Measurements from ENCODE around the gene TMEM158.

The TMEM158 gene

DNA sequence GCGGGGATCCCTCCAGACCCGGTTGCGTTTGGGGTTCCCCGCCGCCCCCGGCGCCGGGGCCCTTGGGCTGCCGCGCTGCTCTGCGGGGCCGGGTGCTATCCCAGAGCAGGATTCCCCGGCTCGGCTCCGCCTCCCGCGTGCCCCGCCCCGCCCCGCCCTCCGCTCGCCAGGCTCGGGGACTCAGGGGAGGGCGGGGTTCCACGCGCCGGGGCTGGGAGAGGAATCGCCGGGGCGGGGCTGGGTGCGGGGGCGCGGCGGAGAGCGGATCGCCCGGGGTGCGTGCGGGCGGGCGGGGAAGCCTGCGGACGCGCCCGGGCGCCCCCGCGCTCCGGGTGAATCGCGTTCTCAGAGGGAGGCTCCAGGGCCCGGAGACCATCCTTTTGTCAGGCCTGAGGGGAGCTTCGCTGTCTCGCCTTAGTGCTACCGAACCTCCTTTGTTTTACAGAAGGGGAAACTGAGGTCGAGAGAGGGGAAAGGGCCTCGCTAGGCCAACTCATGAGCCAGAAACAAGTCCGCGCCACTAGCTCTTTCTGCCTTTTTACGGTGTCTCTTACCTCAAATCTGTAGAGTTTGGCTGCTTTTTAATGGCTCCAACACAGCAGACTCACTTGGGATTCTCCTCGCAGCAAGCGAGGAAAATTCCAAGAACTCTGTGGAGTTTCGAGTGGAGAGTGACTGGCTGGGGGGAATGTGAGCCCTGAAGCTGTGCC is at the start of gene TMEM158:
TSS of gene TMEM158 (minus strand) at position 82 of the 710 bp plus-strand sequence. CDS start 260 bp downstream, outside the sequence.
- FAIRE-seq (no peak), DNase-seq (ENCODE audit: insufficient read length, low spot score) (peak; percentile 80)

DNA sequence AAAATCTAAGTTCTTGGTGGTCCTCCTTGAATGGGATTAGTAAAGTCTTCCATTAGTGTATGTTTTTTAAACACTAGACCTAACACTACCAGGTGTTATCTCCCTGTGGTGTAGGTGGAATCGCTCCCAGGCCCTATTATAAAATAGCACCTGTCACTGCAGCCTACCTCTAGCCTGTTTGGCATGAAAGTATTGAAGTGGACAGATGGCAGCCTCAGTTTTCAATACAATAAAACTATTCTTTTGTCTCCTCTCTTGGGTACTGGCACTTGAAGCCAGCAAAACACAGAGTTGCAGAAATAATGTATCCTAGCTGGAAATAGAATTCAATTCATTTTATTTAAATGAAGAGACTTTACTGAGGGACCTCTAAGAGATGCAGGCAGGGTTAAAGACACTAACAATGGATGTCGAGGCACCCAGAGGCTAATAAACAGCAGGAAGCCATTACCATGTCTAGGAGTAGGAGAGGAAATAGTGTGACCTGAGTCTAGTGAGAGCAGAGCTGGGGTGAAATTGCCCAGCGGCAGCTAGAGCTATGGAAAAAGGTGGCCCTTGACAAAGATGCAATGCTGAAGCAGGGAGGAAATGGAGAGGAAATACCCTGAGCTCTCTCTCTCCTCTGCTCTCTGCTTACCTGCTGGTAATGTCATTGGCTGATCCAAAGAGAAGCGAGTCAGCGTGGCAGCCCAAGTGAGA is 49.1 kb upstream of the TMEM158 start:
- FAIRE-seq (no peak), DNase-seq (ENCODE audit: insufficient read length, low spot score) (no peak)

DNA sequence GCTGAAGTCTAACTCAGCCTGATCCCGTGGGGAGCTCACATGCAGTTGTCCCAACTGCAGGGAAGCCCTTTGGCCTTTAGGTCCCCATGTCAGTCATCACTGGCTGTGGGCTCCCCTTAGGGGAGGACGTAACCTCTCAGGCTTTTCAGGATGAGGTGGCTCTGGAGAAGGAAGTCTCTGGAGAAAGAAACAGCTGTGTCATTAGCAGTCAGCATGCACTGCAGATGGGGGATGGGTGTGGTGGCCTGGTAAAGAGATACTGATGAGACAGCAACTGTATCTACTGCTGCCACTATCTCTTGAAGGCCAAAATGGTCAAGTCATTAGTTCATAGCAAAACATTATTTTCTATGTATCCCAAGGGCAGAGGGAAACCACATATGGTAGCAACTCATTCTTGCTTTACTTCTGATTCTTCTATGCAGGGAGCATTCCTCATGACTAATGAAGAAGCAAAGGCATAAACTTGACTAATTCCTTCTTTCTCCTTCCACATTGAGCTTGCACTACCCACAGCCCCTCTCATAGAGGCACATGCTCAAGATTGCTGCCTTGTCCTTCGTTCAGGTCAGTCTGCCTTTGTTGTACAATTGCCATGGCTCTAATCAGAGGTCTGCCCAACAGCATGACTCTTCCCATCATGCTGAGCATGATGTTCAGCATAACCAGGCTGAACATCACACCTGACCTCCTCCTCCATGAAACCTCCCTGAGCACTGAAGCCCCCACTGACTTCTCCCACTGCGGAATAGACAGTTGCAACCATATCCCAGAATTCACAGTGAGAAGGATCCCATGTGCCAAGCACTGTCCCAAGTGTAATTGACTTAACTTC is 47.8 kb upstream of the TMEM158 start:
- FAIRE-seq (no peak), DNase-seq (ENCODE audit: insufficient read length, low spot score) (no peak)

DNA sequence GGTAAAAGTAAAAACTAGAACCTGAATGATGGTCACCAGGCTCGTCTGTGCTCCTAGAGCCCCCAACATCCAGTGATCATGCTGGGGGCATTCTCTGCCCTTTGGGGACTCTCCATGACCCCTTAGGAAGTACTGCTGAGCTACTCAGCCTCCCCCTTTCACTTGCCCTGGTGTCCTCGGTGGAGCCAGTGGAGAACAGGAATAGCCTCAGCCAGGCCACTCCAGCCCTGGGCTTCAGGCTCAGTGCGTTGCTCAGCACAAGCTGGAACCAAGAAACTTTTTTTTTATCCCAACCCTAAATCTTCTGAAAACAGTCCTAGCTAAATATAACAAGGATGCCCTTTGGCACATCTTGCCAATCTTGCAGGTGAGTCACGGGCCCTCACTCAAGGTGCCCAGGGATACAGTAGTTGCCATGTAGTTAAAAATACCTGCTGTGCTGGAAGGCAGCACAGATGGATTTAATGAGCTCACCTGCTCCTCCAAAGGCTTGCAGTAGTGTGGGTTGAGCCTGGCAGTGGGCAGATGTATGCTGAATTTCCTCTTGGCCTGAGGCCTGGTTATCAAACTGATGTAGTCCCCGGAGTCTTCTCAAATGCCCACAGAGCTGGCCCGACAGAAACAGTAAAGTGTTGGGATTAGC is 46.9 kb upstream of the TMEM158 start:
- DNase-seq (ENCODE audit: insufficient read length, low spot score) (no peak), FAIRE-seq (no peak)

DNA sequence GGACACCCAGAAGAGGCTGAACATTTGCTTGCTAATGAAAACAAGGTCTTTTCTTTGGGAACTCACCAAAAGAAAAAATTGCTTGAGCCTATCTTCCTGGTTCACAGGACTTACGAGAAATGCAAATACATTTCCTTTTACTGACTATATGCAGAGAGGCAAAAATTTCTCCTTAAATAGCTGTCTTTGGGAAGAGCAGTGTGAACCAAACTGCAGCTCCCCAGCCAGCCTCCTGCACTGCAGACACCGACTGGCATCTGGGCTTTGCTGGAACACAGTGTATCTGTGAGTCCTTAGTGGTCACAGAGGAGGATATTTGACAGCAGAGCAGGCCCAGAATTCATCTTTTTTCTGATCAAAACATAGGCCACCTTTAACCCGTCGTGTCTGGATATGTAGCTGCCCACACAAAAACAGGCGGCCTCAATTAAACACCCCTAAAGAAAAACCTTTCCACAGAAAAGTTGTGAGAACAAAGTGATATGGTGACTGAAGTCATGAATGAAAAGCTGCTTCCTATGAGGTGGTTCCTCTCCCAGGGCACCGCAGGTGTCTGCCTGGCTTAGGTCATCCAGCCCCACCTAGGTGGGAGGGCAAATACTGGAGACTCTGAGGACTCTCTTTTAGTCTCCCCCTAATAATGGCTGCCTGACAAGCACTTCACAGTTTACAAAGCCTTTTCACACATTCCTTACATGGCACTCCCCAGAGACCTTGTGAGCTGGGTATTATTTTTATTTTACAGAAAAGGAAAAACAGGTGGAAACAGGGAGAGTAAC is 46.1 kb upstream of the TMEM158 start:
- no peak for DNase-seq (ENCODE audit: insufficient read length, low spot score)
- no peak for FAIRE-seq

DNA sequence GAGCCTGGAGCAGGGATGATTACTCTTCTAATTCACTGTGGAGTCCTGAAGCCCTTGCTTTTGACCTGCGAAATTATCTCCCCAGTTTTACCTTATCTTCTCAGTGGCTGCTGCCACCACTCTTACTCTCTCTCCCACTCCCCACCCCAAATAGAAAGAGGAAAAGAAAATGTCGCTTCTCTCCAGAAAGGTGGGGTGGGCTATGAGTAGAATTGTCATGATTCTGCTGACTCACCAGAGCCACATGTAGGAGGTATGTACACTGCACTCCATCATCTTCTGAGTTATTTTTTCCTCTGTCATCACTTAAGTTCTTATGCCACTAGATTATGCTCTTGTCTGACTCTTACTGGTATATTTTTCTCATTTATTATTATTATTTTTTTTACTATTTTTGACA is 43.9 kb upstream of the TMEM158 start:
- DNase-seq (ENCODE audit: insufficient read length, low spot score) (no peak), FAIRE-seq (no peak)

DNA sequence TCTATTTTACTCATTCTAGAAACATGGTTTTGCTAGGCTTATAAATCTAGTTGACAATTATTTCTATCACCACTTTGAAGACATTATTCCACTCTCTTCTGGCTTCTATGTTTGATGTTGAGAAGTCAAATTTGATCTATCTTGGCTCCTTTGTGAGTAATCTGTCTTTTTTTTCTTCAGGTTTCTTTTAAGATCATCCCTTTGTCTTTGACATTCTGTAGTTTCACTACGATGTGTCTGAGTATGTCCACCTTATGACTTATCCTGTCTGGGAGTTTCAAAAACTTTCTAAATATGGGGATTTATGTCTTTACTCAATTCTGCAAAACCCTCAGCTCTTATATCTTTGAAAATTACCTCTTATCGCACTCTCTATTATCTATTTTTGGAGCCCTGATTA is 41.0 kb upstream of the TMEM158 start:
- DNase-seq (ENCODE audit: insufficient read length, low spot score) (no peak), FAIRE-seq (no peak)

DNA sequence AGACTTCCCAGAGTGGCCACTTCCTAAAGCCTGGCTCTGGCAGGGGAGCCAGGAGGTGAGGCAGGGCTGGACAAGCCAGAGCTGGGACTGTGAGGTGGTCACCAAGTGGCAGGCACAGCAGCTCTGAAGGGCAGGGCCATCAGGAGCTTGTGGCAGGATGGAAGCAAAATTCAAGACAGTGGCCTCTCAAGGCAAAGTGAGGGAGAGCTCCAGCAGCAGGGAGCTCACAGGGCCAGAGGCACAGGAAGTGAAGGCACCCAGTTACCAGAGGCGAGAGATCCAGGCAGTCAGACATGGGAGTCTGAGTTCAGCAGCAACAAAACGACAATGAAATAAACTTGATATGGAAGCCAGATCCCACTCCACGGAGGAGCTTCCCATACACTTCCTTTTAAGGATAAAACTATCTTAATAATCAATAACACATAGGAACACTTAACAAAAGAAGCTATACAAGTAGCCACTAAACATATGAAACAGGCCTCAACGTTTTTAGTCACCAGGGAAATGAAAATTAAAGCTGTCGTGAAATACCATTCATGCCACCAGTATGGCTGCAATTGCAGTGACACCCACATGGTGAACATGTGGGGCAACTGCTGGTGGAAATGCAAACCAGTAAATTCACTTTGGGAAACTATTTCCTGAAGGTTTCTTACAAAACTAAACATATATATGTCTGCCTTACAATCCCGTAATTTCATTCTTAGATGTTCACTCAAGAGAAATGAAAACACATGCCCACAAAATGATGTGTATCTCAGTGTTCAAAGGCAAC is 35.4 kb upstream of the TMEM158 start:
- DNase-seq (ENCODE audit: insufficient read length, low spot score) (no peak), FAIRE-seq (no peak)

DNA sequence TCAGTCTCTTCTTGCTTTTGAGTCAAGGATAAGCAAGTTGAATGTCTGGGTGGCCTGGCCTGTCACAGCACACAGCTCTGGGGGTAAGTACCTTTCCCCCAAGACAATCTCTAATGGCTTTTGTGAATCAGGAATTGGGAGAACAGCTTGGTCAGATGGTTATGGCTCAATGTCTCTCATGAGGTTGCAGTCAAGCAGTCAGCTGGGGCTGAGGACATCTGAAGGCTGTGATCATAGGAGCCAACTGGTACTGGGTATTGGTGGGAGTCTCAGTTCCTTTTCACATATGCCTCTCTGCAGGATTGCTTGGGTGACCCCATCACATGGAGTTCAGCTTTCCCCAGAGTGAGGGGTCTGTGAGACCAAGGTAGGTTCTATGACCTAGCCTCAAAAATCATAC is 33.0 kb upstream of the TMEM158 start:
- no peak for FAIRE-seq
- no peak for DNase-seq (ENCODE audit: insufficient read length, low spot score)

DNA sequence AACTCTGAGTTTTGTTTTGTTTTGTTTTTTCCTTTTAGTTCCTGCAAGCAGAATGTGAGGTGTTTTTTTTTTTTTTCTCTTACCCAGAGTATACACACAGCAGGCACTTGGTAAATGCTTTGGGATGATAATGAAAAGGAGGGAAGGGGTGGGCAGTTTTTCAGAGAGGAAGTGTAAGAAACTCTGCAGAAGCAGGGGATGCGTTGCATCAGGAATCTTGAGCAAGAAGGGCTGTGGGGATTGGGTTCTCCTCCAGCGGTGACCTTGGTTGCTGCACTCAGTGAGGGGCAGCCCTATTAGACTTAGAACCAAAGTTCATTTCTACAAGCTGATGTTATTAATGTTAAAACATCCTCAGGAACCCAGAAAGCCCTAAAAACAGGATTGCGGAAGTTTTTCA is 32.2 kb upstream of the TMEM158 start:
- no peak for DNase-seq (ENCODE audit: insufficient read length, low spot score)
- no peak for FAIRE-seq

DNA sequence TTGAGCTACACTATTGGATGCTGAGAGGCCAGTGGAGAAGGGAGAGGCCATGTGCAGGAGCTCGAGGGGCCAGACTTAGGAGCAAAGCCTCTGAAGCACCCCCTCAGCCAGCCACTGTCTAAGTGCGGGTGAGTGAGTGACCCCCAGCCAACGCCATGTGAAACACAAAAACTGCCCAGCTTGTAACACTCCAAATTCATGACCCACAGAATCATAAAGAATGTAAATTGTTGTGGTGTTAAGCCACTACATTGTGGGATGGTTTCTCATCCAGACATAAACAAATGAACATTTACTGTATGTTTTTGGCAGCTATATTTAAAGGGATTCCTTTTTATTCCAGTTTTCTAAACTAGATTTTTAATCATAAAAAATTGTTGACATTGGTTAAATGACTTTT is 27.2 kb upstream of the TMEM158 start:
- DNase-seq (ENCODE audit: insufficient read length, low spot score) (no peak), FAIRE-seq (no peak)

DNA sequence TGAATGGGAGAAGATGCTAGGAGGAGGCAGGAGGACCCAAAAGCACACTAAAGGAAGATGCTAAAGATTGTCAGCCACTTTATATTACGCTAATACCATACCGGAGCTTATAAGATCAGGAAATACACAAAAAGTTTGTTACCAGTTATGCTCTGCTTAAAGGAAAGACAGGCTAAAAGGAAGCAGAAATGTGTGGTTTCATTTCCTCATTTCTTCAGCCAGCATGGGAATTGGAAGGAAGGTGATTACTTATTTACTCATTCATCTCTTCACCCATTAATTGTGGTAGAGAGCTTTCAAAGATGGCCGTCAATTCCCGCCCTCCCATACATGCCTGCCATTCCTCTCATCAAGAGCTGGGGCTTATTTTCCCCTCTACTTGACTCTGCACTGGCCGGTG is 26.7 kb upstream of the TMEM158 start:
- DNase-seq (ENCODE audit: insufficient read length, low spot score) (no peak), FAIRE-seq (no peak)

DNA sequence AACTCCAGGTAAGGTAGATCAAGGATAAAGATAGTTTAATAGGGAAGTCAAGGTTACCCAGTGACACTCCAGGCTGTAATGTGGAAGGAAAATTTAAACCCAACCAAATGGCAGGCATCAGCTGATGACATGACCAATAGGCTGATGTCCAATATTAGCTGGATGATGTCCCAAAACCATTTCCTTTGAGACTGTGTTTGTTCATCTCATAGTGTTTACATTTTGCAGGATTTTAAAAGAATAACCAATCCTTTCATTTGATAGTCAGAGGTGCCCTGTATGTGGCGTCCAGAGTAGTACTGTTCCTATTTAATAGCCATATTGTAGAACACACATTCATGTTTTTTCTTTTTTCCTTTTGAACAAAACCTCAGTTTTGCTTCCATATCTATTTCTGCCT is 23.3 kb upstream of the TMEM158 start:
- FAIRE-seq (no peak), DNase-seq (ENCODE audit: insufficient read length, low spot score) (no peak)

DNA sequence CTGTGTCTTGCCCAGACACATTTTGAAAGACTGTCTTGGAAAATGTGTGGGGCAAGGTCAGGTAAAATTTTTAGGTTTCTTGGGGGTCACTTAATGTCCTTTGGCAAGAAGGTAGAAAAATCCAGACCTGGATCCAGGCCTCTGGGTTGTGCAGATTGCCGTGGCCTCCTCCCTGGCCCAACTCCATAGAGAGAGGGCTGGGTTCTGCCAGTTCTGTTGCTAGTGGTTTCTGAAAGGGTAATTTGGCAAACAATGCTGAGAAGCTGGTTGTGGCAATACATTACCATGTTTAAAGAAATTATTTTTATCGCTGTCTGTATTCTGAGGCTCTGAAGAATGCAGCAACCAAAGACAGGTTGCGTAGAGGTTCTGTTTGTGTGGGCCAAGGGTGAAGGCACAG is 20.2 kb upstream of the TMEM158 start:
- DNase-seq (ENCODE audit: insufficient read length, low spot score) (no peak), FAIRE-seq (no peak)

DNA sequence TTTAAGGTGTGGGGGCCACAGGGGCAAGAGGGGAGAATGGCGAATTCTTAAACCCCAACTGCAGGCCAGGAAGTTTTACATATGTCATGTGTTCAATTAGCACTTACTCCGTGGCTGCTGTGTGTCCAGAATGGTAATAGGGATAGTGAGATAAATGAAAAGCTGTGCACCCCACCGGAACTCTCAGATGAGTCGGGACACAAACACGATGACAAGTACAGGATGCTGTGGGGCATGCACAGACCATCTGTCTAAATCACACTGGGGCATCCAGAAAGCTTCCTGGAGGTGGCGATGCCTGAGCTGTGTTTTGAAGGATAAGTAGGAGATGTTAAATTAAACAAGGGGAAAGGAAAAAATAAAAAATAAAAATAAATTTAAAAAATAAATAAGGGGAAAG is 18.3 kb upstream of the TMEM158 start:
- FAIRE-seq (no peak), DNase-seq (ENCODE audit: insufficient read length, low spot score) (no peak)

DNA sequence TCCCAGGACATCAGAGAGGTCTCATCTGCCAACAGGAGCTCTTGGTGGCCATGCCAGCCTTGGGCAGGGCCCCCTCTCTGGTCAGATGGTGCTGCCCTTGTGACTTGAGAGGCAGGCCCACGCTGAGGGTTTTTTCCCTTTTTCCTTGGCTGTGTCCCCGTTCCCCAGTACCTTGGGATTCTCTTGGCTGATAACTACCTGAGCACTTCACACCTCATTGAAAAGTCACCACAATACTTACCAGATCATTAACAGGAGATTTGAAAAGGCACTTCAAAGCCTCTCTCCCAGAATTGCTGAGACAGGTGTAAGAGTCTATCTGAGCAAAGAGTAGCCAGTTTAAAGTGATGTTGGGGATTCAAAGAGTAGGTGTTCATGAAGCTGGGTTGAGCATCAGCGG is 15.1 kb upstream of the TMEM158 start:
- FAIRE-seq, result no peak
- DNase-seq (ENCODE audit: insufficient read length, low spot score), result no peak

DNA sequence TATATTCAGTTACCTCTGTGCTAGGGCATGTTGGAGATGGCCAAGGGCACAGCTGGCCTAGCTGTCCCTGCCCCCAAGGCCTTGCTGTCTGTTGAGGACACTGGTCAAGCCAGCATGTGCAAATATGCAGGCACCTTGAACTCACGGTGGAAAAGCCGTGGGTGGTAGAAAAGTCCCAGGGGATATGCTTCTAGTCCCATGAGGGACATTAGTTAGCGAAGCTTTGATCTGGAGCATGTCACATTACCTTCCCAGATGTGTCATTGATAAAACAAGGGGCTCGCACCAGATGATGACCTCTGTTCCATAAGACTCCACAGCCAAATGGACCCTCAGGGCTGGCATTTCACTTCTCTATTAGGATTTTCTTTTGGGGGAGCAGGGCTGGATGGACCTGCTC is 14.2 kb upstream of the TMEM158 start:
- DNase-seq (ENCODE audit: insufficient read length, low spot score), result no peak
- FAIRE-seq, result no peak

DNA sequence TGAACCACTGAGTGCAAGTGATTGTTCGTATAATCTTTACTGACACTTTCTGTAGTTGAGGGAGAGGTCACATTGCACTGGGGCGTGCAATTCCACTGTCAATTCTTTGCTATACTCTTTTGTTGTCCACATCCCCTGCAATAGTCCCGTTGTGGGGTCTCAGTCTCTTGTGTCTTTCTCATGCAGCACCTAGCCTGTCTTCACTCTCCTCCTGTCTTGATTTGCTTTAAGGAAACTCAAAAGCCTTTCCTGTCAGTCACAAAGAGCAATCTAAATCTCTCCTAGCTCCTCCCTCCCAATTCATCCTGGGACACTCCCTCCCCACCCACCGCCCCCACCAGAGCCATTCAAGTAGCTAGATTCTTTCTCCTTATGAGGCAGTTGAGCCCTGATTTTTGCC is 13.2 kb upstream of the TMEM158 start:
- no peak for DNase-seq (ENCODE audit: insufficient read length, low spot score)
- FAIRE-seq, result no peak

DNA sequence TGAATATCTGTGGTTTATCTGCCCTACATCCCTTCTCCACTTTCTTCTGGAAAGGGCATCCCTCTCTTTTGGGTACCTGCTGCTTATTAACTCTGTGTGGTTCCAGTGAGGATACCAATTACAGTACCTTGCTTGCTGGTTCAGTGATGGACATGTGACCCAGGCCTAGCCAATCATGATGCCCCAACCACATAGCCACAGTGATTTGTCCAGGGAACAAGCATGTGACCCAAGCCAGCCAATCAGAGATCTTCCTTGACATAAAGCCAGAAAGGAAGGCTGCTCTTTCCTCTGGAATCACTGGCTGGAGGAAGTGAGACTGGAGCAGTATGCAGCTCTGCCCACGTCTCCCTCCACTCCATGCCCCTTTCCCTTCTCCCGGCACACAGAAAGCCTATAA is 10.9 kb upstream of the TMEM158 start:
- no peak for DNase-seq (ENCODE audit: insufficient read length, low spot score)

DNA sequence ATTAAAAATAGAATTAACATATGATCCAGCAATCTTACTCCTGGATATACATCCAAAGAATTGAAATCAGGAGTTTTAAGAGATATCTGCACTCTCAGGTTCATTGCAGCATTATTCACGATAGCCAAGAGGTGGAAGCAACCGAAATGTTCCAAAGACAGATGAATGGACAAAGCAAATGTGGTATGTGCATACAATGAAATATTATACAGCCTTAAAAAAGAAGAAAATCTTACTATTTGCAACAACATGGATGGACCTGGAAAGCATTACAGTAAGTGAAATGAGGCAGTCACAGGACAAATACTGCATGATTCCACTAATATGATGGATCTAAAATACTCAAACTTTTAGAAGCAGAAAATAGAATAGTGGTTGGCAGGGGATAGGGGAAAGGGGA is 9.3 kb upstream of the TMEM158 start:
- no peak for FAIRE-seq
- no peak for DNase-seq (ENCODE audit: insufficient read length, low spot score)

More for the DNA sequence above, 10.9 kb upstream of the TMEM158 start:
- FAIRE-seq, result no peak

Data from HTR-8/SVneo (cell line).